ENCODE results near the gene FBXO42.

GRCh38 chr1:16286122-16286521 lies 66.2 kb downstream of the FBXO42 start:
- no peak for TF ChIP-seq CTCF (conservative IDR thresholded peaks at IDR 0.05 in 1 of 2, IDR thresholded peaks at IDR 0.05 in 1 of 2; ENCODE audit: low read depth in 1 of 2, low read length in 2 of 2)
- TF ChIP-seq EZH2 (IDR thresholded peaks at IDR 0.05; ENCODE audit: low read length, missing control alignments) = no peak
